GM19397 (cell line): ENCODE data around the gene SPAG16.

Experiments
- ATAC-seq: cut with Tn5 transposase; IDR thresholded peaks from one replicate; pipeline ENCODE4 v1.9.1; 2021; ENCODE audit warnings: mild to moderate bottlenecking, moderate library complexity; ENCODE audit not compliant: unreplicated experiment

The SPAG16 gene

DNA sequence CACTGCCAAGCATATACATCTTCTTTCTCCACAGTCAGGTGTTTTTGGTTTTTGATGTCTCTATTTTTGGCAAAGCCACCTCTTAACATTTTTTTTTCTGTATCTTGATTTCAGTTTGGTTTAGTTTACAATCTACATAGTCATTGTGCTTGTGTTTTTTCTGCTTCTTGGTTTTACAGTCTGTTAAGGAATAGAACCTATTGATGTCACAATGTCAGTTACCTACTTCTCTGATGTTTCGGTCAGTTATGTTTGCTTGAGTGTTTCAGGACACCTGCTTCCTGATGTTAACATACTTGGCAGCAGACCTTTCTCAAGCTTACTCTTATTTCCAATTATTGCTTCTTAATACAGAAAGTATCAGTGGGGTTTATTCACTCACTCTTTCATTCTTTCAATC lies 253.3 kb downstream of the SPAG16 start:
- ATAC-seq, result peak; percentile 49

DNA sequence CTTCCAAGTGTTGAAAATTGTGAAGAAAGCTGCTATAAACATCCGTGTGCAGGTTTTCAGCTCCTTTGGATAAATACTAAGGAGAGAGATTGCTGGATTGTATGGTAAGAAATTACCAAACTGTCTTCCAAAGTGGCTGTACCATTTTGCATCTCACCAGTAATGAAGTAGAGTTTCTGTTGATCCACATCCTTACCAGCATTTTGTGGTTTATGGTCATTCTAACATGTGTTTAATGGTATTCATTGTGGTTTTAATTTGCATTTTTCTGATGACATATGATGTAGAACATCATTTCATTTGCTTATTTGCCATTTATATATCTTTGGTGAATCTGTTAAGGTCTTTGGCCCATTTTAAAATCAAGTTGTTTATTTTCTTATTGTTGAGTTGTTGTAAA lies 260.7 kb downstream of the SPAG16 start:
- no peak for ATAC-seq

DNA sequence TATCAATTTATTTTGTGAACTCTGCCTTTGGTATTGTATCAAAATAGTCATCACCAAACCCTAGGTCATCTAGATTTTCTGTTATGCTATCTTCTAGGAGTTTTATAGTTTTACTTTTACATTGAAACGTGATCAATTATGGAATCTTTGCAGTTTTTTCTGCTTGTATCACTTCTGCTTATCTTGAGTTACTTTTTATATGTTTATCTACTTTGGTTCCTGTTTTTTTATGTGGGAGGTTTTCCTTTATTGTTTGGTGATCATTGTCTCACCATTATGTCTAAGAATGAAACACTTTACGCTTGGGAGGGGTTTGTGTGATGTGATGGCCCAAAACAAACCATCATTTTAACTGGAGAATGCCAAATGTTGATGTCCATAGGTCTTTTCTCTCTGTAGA lies 261.2 kb downstream of the SPAG16 start:
- no peak for ATAC-seq

DNA sequence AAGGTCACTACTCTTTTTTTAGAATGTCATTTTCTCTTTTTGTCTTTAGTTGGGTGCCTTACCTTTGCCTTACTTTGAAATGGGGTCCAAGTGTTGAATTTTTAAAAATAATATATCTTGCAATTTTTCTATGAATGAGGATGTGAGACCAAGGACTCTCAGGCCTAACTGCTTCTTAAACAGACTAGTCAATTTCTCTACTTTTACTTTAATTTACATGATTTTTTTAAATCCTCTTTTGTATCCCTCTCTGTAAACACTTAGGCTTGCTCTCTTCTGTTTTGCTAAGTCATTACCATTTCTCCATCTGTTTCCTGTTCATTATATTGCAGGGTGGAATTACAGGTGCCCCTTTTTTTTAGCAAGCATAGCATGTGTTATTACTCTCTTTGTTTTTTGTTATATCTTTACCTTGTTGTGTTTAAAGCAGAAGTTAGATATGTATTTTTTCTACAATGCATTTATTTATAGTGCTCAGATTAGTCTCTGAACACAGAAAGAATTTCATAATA lies 261.8 kb downstream of the SPAG16 start:
- no peak for ATAC-seq

DNA sequence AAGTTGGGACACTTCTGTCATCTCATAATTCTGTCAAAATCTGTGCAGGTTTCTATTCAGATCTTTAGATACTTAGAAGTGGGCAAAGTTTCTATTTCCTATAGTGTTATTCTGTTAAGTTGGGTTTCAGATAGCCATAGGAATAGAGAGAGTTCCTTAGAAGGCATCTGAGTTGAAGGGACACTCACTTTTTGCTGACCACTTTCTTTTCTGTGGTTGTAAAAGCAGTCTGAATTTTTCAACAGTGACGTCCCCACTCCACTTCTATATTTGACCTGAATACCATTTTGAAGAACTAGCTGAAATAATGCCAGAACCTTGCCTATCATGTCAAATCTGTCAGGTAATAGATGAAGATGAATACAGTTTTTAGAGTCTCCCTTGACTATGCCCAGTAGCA lies 267.3 kb downstream of the SPAG16 start:
- ATAC-seq, result no peak

DNA sequence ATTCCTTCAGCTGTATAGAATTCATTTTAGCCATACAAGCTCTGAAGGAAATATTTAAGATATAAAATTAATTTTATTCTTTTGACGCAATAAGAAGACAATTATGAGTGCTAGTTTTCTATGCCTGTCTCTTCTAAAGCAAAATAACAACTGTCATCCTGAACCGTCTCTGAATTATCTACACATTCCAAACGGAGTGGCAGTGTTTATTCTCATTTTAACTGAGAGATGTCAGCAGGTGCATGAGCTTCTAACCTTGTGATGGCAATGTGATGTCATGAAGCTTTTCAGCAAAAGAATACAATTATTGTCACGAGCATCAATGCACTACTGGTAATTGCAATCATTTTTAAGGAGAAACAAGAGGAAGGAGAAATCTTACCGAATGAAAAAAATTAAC lies 274.8 kb downstream of the SPAG16 start:
- ATAC-seq, result no peak

DNA sequence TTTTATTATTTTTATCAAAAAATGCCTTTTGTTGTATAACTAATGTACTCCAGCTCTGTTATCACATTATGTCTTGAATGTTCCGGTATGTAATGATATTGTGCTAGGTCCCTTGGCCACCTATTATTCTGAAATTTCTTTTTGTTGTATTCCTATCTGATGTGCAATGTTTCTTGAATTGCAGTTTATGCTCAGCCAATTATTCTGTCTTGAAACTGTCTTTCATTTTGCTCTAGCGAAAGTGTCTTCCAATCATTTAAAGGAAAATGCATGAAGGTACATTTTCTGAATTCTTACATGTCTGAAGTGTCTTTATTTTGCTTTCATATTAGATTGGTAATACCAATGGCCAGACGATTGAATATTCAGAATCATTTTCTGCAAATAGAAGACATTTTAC lies 277.5 kb downstream of the SPAG16 start:
- no peak for ATAC-seq

DNA sequence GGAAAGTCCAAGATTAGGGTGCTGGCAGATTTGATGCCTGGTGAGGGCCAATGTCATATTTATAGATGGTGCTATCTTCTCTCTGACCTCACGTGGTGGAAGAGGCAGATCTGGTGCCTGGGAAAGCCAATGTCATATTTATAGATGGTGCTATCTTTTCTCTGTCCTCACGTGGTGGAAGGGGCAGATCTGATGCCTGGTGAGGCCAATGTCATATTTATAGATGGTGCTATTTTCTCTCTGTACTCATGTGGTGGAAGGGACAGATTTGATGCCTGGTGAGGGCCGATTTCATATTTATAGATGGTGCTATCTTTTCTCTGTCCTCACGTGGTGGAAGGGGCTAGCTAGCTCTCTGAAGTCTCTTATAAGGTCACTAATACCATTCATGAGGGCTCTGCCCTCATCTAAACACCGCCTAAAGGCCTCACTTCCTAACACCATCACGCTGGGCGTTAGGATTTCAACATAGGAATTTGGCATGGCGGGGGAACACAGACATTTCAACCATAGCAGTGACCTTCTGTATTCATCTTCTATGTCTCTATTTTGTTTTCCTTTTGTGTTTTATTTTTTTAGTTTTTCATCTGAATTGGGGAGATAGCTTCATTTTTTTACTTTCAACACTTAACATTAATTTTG lies 278.4 kb downstream of the SPAG16 start:
- ATAC-seq, result no peak

DNA sequence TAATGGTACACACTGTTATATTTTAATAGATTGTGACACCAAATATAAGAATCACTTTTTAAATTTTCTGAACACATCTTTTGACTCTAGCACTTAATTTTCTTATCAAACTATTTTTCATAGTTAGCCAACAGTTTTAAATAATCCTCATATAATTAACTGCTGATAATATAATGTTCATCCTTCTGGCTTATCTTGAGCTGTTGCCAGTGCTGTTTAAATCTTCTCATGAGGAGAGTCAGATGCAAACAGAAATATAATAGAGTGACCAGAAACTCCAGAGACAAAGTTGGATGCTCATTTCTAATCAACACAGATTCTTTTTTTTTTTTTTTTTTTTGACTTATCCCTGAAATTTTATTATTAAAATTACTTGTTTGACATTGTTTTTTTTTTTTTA lies 282.6 kb downstream of the SPAG16 start:
- ATAC-seq, result no peak

DNA sequence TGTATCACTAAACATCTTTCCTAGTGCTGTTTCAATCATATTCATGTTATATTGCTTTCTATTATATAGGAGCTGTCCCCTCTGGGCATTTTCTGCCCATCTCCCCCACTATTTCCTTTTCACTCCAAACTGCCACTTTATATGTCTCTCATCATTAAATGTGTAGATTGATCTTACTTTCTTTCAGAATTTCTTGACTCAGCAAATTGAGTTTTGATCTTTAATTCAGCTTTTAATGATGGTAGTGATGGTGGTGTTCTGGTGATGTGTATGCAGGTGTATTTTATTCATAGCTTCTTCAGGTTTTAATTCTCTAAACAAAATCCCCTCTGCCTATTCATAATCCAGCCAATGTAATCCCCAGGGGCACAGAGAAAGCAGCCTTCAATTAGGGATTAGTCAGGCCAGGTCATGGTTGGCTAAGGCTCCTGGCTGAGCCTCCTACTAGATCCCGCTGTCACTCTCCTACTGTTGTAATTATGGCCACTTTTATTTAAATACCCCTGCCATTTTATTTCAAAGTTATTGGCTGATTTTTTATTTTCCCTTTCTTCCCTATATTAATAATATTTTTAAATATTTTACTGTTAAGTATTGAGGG lies 325.4 kb downstream of the SPAG16 start:
- ATAC-seq, result no peak

DNA sequence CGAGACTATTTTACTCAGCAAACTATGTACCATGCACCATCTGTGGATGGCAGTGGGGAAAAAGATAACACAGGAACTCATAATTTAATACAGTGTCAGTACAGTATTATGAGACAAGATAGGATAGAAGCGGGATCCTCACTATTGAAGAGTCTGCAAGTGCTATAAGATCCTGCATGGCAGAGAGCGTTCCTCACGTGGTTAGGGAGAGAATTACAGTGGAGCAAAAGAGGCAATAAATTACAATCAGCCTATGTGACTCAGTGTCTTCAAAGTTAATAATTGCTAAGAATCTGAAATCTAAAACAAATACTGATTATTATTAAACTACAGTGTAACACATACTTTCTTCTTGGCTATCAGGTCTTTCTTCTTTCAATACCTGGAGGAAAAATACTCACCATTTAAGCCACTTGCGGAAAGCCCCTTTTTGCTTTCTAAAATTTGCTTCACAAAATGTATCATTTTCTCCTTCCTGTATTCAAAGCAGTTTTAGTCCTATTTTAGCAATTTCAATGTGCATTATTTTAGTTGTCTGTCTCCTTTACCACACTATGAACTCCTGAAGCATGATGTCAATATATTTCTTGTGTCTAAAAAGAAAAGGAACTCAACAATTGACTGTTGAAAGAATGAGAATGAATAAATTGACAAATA lies 342.9 kb downstream of the SPAG16 start:
- ATAC-seq, result no peak

DNA sequence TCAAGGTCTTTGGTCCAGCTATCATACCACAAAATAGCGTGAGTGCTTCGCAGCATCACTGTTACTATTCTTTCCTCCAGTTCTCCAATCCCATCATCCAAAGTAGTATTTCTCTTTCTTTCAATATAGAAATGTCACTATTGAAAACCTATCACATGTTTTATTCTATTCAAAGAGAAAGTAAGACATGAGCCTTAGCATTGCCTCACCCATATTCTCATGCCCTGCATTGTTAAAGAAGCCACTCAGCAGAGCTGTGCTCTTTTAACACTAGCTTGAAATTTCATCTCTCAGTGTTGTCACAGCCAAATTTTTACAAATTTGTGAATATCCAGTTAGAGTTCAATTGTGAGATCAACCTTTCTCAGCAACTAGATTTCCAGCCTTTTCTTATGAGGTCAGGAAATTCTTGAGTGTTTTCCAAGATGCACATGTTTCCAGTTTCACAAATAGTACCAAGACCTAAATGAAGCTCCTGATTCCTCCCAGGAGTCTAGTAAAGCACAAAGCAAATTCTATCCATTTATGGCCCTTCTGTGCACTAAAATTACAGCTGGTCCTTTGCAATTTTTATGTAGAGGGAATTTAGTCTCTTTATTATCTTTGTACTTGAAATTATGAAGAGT lies 343.7 kb downstream of the SPAG16 start:
- no peak for ATAC-seq

DNA sequence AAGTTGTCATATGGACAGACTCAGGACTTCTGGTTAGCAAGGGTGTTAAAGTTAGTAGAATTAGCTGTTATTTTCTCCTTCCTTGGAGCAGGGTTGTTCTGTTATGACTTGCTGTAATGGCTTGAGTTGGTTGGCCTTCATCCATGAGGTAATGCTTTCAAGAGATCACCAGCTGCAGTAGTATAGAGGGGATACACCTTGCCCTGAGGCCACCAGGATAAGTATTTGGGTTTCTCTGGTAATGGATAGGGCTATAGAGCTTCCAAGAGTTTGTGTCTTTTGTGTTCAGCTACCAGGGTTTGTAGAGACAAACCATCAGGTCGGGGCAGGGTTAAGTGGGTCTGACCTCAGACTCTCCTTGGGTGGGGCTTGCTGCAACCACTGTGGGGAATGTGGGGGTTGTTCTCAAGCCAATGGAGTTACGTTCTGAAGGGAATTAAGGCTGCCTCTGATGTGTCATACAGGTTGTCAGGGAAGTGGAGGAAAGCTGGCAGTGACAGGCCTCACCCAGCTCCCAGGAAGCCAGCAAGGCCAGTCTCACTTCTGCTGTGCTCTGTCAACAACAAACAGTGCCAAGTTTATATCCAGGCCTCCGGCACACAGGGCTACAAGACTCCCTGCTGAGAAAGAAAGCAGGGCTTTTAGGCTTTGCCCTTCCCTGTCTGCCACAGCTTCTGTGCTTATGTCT lies 356.6 kb downstream of the SPAG16 start:
- ATAC-seq, result no peak

DNA sequence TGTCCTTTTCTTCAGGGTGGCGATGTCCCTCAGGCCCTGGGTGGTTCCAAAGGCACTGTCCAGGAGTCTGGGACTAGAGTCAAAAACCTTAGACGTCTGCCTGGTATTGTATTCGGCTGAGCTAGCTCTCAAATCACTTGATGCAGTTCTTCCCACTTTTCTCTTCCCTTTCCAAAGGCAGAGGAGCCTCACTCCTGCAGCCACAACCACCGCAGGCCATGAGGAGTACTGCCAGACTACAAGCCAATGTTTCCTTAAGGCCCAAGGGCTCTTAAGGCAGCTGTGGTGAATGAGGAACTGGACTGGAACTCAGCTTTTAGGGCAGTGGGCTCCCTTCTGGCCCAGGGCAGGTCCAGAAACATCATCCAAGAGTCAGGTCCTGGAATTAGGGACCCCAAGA lies 360.7 kb downstream of the SPAG16 start:
- no peak for ATAC-seq

DNA sequence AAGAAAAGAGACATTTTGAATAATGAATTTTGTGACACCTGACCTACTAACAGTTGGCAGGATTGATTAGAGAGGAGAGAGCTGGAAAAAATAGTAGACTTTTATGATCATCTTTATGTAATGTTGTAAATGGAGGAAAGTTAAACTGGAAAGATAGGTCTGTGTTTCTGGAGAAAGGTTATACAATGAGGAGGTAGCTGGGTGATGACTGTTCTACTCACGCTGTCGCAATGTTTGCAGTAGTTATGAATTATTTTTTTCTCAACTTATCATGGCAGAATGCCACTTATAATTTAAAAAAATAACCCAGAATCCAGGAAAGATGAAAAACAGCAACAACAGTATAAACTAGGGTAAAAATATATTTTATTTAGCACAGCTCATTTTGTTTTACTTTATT lies 364.9 kb downstream of the SPAG16 start:
- ATAC-seq, result no peak

DNA sequence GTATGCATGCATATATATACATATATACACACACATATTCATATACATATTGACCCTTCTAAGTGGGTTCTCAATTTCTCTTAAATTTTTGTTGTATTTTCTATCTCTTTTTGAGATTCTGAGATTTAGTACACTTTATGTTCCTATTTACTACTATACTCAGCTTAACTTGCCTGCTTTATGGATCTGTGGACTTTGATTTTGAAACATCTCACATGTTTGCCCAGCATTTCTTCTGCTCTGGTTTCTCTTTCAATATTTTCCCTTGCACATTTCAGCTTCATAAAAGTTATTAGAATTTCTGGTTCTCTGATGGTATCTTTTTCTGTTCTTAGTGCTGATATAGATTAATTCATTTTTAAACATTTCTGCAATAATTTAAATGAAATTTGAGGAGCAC lies 380.6 kb downstream of the SPAG16 start:
- ATAC-seq, result no peak

DNA sequence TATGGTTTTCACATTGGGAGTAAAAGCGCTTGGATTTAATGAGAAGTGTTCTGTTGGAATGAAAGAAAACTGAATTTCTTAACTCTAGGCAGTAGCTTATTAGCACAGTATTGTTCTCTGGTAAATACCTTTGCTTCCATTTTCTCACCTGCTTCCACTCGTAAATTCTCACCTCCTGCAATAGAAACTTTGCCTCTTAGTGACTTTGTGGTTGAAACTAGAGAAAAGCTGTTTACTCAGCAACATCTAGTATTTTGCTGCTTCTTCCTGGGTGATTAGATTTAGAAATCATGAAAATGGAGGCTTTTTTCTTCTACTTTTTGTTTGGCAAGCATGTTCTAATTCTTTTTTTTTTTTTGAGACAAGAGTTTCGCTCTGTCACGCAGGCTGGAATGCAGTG lies 385.4 kb downstream of the SPAG16 start:
- ATAC-seq, result no peak

DNA sequence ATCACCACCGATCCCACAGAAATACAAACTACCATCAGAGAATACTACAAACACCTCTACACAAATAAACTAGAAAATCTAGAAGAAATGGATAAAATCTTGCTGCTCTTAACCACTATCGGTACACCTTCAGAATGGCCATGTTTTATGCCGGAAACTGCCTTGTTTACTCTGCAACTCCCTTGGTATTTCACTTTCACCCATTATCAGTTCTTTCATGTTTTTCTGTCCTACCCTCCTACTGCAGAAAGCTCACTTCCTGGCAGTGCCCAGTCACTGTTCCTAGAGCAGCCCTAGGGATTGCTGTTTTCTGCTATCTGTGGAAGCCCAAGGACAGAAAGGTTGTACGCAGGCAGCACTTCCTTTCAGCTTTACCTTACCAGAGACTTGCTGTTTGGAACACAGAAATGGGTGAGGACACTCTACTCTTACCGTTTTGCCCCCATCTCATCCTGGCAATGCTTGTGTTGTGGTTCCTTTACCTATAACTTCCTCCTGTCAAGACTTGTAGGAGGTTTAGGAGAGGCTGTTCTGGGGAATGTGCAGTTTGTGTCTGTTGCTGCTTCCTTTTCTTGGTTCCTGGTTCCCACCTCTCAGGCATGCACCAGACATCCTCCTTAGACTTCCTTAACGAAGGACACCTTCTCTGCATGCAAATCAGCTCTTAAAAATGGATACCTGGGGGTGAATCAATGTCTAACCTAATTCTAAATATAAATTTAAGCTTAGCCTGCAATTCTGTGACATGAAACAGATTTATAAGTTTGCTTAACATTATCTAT lies 394.4 kb downstream of the SPAG16 start:
- peak; percentile 58 for ATAC-seq

DNA sequence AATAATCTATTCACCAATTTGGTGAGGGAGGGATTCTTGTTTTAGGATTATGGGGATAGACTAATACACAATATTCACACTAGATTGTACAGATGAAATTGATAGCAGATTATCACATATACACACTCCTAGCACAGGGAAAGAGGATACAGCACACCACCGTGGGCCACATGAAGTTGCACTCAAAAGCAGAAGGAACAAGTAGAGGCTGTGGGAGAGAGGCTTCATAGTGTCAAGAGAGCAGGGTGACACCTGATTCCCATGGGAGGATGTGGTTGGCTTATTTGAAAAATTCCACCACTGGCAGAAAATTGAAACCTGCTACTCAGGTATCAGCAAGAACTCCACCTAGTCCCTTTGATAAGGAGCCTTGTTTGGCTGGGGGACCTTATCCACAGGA lies 395.6 kb downstream of the SPAG16 start:
- no peak for ATAC-seq

DNA sequence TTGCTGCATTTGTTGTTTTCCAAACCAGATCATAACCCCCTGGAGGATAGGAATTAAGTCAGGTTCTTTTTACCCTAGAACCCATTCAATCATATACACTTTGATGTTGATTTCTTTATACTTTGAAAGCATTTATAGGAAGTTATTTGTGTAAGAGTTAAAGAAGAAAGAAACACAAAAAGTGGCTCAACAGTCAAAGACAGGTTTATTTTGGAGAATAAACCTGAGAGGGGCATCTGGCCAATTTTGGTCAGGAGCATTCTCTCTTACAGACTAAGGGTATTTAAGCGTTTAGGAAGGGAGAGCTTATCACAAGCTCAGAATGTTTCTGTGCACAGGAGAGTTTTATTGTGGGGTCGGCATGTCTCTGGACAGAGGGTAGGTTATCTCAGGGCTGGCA lies 398.0 kb downstream of the SPAG16 start:
- ATAC-seq, result no peak

DNA sequence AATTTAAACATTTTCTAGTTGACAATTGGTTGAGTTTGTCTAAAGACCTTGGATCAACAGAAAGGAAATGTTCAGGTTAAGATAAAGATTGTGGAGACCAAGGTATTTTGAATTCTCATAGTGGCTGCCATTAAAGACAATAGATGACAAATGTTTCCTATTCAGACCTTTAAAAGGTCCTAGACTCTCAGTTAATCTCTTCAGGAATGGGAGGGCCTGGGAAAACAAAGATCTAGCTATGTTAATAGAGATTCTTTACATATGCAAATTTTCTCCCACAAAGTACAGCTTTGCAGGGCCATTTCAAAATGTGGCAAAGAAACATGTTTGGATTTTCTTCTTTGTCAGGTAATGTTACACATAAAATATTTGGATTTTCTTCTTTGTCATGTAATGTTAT lies 403.9 kb downstream of the SPAG16 start:
- no peak for ATAC-seq
